GM12878 (cell line): Measurements from ENCODE around the gene OTUB1. TPM values are rescaled to one million over a fixed set of nuclear protein-coding genes. Genes with fewer than 3 reads are reported as not detected.

Experiments
- ATAC-seq: fragments of 200-7000 bp; cut with Tn5 transposase; 3 replicates; pipeline ENCODE4 v1.9.1; 2020; ENCODE audit warnings: mild to moderate bottlenecking, moderate library complexity
- BruUV-seq: library from RNA; stranded (reverse); fragments of 400-500 nt; replicated peaks from 2 replicates; lab custom pipeline; 2021; lab: Mats Ljungman, UMichigan
- CTCF ChIA-PET: fragments of 300-600 bp; sonication (Branson Sonifier 250); formaldehyde crosslinking; extraction: SDS; loops from one replicate; lab custom pipeline; 2021; ENCODE audit warnings: inconsistent platforms; lab: Yijun Ruan, JAX
- POLR2A ChIA-PET: fragments of 350-600 bp; formaldehyde crosslinking; extraction: SDS; loops from one replicate; lab custom pipeline; 2021; ENCODE audit warnings: inconsistent platforms; lab: Charles Lee
- RAD21 ChIA-PET: fragments of 300-600 bp; sonication (Branson Sonifier 250); formaldehyde crosslinking; loops from one replicate; lab custom pipeline; 2023; ENCODE audit warnings: antibody characterized with exemption; ENCODE audit not compliant: unreplicated experiment; lab: Charles Lee
- SMC1A ChIA-PET: fragments of 300-600 bp; sonication (Branson Sonifier 250); formaldehyde crosslinking; loops from one replicate; lab custom pipeline; 2023; ENCODE audit not compliant: unreplicated experiment, uncharacterized antibody; lab: Charles Lee
- DNase-seq: peaks from one replicate; pipeline ENCODE4 v3.0.0-alpha.2; 2011; ENCODE audit warnings: low read depth, low spot score
- FAIRE-seq: peaks from 3 replicates; lab custom pipeline; 2011; peaks lifted over from hg19 to GRCh38; lab: Jason Lieb, UNC
- H2AFZ ChIP-seq: 2 replicates; pipeline ENCODE4 v1.6.0; 2011; ENCODE audit warnings: low read depth, low read length, control low read depth; ENCODE audit not compliant: control insufficient read depth
- H3K27ac ChIP-seq: 2 replicates; pipeline ENCODE4 v1.5.1; 2011; ENCODE audit warnings: control low read depth; ENCODE audit not compliant: control insufficient read depth, insufficient read depth
- H3K27me3 ChIP-seq, 2 experiments: replicated peaks in 1 of 2; 2 replicates each; pipeline versions ENCODE4 v1.6.0 to v1.6.1; 2011; ENCODE audit warnings: low read length in 1 of 2; ENCODE audit not compliant: control insufficient read depth in 2 of 2, insufficient read depth in 2 of 2
- H3K36me3 ChIP-seq, 2 experiments: 2 replicates each; pipeline ENCODE4 v1.5.1; 2011; ENCODE audit warnings: low read length in 1 of 2; ENCODE audit not compliant: control insufficient read depth in 2 of 2, insufficient read depth in 2 of 2
- H3K4me1 ChIP-seq: 2 replicates; pipeline ENCODE4 v1.6.1; 2011; ENCODE audit warnings: mild to moderate bottlenecking, low read length, moderate library complexity, mixed read lengths; ENCODE audit not compliant: control insufficient read depth, insufficient read depth
- H3K4me2 ChIP-seq: 2 replicates; pipeline ENCODE4 v1.6.0; 2011; ENCODE audit warnings: control low read depth; ENCODE audit not compliant: control insufficient read depth, insufficient read depth
- H3K4me3 ChIP-seq: fragments of 200-600 bp; sonication (generic); 2 replicates; pipeline ENCODE4 v1.5.1; 2016
- H3K79me2 ChIP-seq: 2 replicates; pipeline ENCODE4 v1.6.0; 2011; ENCODE audit warnings: low read length; ENCODE audit not compliant: control insufficient read depth, insufficient read depth
- H3K9ac ChIP-seq: 2 replicates; pipeline ENCODE4 v1.8.0; 2011; ENCODE audit warnings: low read length, control low read depth, mixed read lengths; ENCODE audit not compliant: control insufficient read depth, insufficient read depth
- H3K9me3 ChIP-seq: replicated peaks from 3 replicates; pipeline ENCODE4 v1.5.1; 2011; ENCODE audit warnings: mild to moderate bottlenecking, low read length; ENCODE audit not compliant: control insufficient read depth, insufficient read depth
- H4K20me1 ChIP-seq: 2 replicates; pipeline ENCODE4 v1.6.0; 2011; ENCODE audit not compliant: control insufficient read depth, insufficient read depth
- CBX5 ChIP-seq: sonication (generic); IDR thresholded peaks from 2 replicates; pipeline ENCODE4 v1.6.1; 2016; ENCODE audit warnings: low read depth, moderate library complexity, mild to moderate bottlenecking, inconsistent platforms
- EZH2 ChIP-seq: IDR thresholded peaks from 2 replicates; pipeline ENCODE4 v1.6.1; 2012; ENCODE audit warnings: low read depth, mild to moderate bottlenecking, control low read depth, inconsistent platforms, low read length, borderline replicate concordance; ENCODE audit not compliant: control insufficient read depth
- LARP7 ChIP-seq: fragments of 450-650 bp; IDR thresholded peaks from 2 replicates; pipeline ENCODE4 v1.6.1; 2017; ENCODE audit warnings: mild to moderate bottlenecking
- MTA2 ChIP-seq: fragments of 450-650 bp; IDR thresholded peaks from 2 replicates; pipeline ENCODE4 v1.6.1; 2016; ENCODE audit warnings: low read depth, mild to moderate bottlenecking, moderate library complexity
- NFYB ChIP-seq: IDR thresholded peaks from 2 replicates; pipeline ENCODE4 v1.6.1; 2011; ENCODE audit warnings: low read depth, mild to moderate bottlenecking, low read length, improper control_type of control experiment, moderate library complexity; ENCODE audit not compliant: insufficient read depth
- NR2C1 ChIP-seq: fragments of 450-650 bp; IDR thresholded peaks from 2 replicates; pipeline ENCODE4 v1.6.1; 2017; ENCODE audit warnings: antibody characterized with exemption, mild to moderate bottlenecking, moderate library complexity
- RAD21 ChIP-seq: IDR thresholded peaks from 2 replicates; pipeline ENCODE4 v1.6.1; 2011; ENCODE audit warnings: mild to moderate bottlenecking, low read depth, low read length, moderate library complexity; ENCODE audit not compliant: insufficient read depth
- RB1 ChIP-seq: fragments of 450-650 bp; formaldehyde crosslinking; IDR thresholded peaks from 2 replicates; pipeline ENCODE4 v1.6.1; 2017; ENCODE audit warnings: mild to moderate bottlenecking, borderline replicate concordance
- SREBF2 ChIP-seq: IDR thresholded peaks from 2 replicates; pipeline ENCODE4 v1.6.1; 2012; ENCODE audit warnings: mild to moderate bottlenecking, low read length
- TARDBP ChIP-seq: IDR thresholded peaks from 2 replicates; pipeline ENCODE4 v1.6.1; 2016; ENCODE audit warnings: borderline replicate concordance
- TBL1XR1 ChIP-seq: IDR thresholded peaks from 2 replicates; pipeline ENCODE4 v1.6.1; 2012; ENCODE audit warnings: low read depth, low read length, improper control_type of control experiment
- TCF7 ChIP-seq: IDR thresholded peaks from 2 replicates; pipeline ENCODE4 v1.6.1; 2014; ENCODE audit warnings: antibody characterized with exemption, borderline replicate concordance
- ZNF217 ChIP-seq: fragments of 450-650 bp; IDR thresholded peaks from 2 replicates; pipeline ENCODE4 v1.6.1; 2017; ENCODE audit warnings: antibody characterized with exemption, mild to moderate bottlenecking
- WGBS: methylation state at CpG from one replicate; pipeline ENCODE4 v1.1.6; 2016; ENCODE audit warnings: low lambda C conversion rate; ENCODE audit not compliant: insufficient replicate concordance, insufficient coverage; ENCODE audit errors: missing lambda C conversion rate; 5-methylcytosine and 5-hydroxymethylcytosine counted together
- in situ Hi-C: fragments of 300-500 bp; cut with MboI; formaldehyde crosslinking; loops from 9 replicates; pipeline ENCODE4 v1.14.3; 2018; ENCODE audit warnings: mixed read lengths
- intact Hi-C: fragments of 100-400 bp; cut with micrococcal nuclease; formaldehyde crosslinking; loops from one replicate; pipeline ENCODE4 v1.14.2; 2022; ENCODE audit not compliant: unreplicated experiment
- polyA plus RNA-seq, 11 experiments: library from polyadenylated mRNA; depleted of rRNA in 4 of 11; unstranded in 6 of 11; stranded (reverse) in 5 of 11; fragments of >200 nt; fragmentation: Nextera tagmentation in 4 of 11; fragmentation: Illumina TruSeq in 1 of 11; extraction: Ambion mirVana in 4 of 11; extraction: Trizol in 1 of 11; gene quantifications; 1 replicate in 1 of 11; 2 replicates in 10 of 11; pipeline versions ENCODE4 v1.2.1 to v1.2.3, GENCODE V29; 2011 to 2016; ENCODE audit warnings: inconsistent platforms in 2 of 11, missing spikeins in 2 of 11, low read depth in 1 of 11
- total RNA-seq, 4 experiments: library from RNA; depleted of rRNA in 3 of 4; stranded (reverse); fragments of >200 nt in 3 of 4; fragmentation: Illumina TruSeq in 1 of 4; extraction: Trizol in 1 of 4; gene quantifications; 2 replicates each; pipeline versions ENCODE4 v1.2.1 to v1.2.3, GENCODE V29; 2013 to 2021
- TF ChIP-seq, protein P1 (sequence below): IDR thresholded peaks from 2 replicates; pipeline ENCODE4 v1.6.1; 2011; ENCODE audit warnings: low read depth, mild to moderate bottlenecking, low read length, moderate library complexity, borderline replicate concordance; ENCODE audit errors: extremely low read depth
- TF ChIP-seq, protein P2 (sequence below): fragments of 150-350 bp; IDR thresholded peaks from 2 replicates; pipeline ENCODE4 v1.6.1; 2014; ENCODE audit warnings: mild to moderate bottlenecking, low read depth, low read length
- TF ChIP-seq, protein P3 (sequence below): IDR thresholded peaks from 2 replicates; pipeline ENCODE4 v1.6.1; 2012; ENCODE audit warnings: mild to moderate bottlenecking, low read depth, low read length
- TF ChIP-seq, protein P4 (sequence below): fragments of 450-650 bp; IDR thresholded peaks from 2 replicates; pipeline ENCODE4 v1.6.1; 2017; ENCODE audit warnings: antibody characterized with exemption, mild to moderate bottlenecking, moderate library complexity

OTUB1 gene
- total and polyA plus RNA-seq, 10 of the 15 experiments (the other 5 are each of a cell fraction or from before 2014, with no cell fraction given): 49.6 to 225 (median 131) TPM

DNA sequence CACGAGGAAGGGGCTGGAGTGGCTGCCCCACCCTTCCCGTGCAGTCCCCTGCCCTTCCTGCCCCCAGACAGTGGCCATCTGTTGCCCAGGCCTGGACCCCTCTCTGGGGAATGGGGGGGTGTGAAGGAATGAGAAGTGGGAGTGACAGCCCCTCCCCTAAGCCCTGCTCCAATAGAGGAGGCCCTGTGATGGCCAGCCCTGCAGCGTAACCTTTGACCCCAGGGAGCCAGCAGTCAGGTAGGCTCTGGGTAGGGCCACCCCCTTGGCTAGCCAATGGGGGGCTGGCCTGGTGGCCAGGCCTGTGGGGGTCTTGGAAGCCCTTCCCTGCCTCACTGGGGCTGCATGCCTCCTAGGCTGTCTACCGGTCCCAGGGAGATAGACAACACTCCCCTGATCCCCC is 56.1 kb downstream of the OTUB1 start (continued):
- TF ChIP-seq EZH2: no peak
- TF ChIP-seq TCF7: no peak
- no peak for TF ChIP-seq RAD21
- TF ChIP-seq, protein P1, sequence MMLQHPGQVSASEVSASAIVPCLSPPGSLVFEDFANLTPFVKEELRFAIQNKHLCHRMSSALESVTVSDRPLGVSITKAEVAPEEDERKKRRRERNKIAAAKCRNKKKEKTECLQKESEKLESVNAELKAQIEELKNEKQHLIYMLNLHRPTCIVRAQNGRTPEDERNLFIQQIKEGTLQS: no peak
- TF ChIP-seq, protein P2, sequence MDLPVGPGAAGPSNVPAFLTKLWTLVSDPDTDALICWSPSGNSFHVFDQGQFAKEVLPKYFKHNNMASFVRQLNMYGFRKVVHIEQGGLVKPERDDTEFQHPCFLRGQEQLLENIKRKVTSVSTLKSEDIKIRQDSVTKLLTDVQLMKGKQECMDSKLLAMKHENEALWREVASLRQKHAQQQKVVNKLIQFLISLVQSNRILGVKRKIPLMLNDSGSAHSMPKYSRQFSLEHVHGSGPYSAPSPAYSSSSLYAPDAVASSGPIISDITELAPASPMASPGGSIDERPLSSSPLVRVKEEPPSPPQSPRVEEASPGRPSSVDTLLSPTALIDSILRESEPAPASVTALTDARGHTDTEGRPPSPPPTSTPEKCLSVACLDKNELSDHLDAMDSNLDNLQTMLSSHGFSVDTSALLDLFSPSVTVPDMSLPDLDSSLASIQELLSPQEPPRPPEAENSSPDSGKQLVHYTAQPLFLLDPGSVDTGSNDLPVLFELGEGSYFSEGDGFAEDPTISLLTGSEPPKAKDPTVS: no peak
- TF ChIP-seq, protein P3, sequence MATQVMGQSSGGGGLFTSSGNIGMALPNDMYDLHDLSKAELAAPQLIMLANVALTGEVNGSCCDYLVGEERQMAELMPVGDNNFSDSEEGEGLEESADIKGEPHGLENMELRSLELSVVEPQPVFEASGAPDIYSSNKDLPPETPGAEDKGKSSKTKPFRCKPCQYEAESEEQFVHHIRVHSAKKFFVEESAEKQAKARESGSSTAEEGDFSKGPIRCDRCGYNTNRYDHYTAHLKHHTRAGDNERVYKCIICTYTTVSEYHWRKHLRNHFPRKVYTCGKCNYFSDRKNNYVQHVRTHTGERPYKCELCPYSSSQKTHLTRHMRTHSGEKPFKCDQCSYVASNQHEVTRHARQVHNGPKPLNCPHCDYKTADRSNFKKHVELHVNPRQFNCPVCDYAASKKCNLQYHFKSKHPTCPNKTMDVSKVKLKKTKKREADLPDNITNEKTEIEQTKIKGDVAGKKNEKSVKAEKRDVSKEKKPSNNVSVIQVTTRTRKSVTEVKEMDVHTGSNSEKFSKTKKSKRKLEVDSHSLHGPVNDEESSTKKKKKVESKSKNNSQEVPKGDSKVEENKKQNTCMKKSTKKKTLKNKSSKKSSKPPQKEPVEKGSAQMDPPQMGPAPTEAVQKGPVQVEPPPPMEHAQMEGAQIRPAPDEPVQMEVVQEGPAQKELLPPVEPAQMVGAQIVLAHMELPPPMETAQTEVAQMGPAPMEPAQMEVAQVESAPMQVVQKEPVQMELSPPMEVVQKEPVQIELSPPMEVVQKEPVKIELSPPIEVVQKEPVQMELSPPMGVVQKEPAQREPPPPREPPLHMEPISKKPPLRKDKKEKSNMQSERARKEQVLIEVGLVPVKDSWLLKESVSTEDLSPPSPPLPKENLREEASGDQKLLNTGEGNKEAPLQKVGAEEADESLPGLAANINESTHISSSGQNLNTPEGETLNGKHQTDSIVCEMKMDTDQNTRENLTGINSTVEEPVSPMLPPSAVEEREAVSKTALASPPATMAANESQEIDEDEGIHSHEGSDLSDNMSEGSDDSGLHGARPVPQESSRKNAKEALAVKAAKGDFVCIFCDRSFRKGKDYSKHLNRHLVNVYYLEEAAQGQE: no peak

DNA sequence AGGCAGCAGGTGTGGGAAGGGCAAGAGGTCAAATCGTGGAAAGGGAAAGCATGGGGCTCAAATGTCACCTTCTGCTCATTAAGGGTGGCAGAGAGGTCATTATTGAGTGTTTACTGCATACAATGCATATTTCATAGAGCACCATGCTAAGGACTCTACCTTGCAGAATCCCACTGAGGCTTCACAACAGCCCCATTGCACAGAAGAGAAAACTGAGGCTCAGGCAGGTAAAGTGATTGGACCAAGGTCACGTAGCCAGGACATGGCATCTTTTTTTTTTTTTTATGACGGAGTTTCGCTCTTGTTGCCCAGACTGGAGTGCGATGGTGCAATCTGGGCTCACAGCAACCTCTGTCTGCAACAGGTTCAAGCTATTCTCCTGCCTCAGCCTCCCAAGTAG is 57.3 kb downstream of the OTUB1 start:
- Histone ChIP-seq H3K9me3 (no peaks in the 10 kb centered on the region), H4K20me1 (no peaks in the 10 kb centered on the region), H3K79me2 (no peaks in the 10 kb centered on the region), H3K4me1 (no peaks in the 10 kb centered on the region), H3K27me3 (no peaks in the 10 kb centered on the region; a peak in 1 of 4 replicates), H3K36me3 (no peaks in the 10 kb centered on the region), H3K4me2 (no peak overlapping the region), H2AFZ (no peak overlapping the region), H3K27ac (no peak overlapping the region), H3K9ac (no peak overlapping the region), H3K4me3 (no peak overlapping the region)
- ATAC-seq: no peak
- in situ Hi-C loops (no loop called here), intact Hi-C loops (no loop called here)
- no peak for DNase-seq
- BruUV-seq: no TSS peak
- ChIA-PET RAD21 (no interaction called here), CTCF (interaction anchor here (1.3 to 1.8 kb wide), 2 partner anchors 43 to 71 kb away, joined by 3 read pairs; no protein-coding TSS in a partner anchor), POLR2A (interaction anchor here (0.6 kb wide), 1 partner anchor 265 kb away, joined by 4 read pairs; no protein-coding TSS in a partner anchor), SMC1A (no interaction called here)
- WGBS: 52% methylated on average over 5 of the region's 5 CpGs
- no peak for FAIRE-seq
- TF ChIP-seq TBL1XR1 (no peak), ZNF217 (no peak), SREBF2 (no peak), RB1 (no peak), MTA2 (no peak), TARDBP (no peak), NFYB (no peak), CBX5 (no peak), NR2C1 (no peak), LARP7 (no peak)
- TF ChIP-seq, protein P4, sequence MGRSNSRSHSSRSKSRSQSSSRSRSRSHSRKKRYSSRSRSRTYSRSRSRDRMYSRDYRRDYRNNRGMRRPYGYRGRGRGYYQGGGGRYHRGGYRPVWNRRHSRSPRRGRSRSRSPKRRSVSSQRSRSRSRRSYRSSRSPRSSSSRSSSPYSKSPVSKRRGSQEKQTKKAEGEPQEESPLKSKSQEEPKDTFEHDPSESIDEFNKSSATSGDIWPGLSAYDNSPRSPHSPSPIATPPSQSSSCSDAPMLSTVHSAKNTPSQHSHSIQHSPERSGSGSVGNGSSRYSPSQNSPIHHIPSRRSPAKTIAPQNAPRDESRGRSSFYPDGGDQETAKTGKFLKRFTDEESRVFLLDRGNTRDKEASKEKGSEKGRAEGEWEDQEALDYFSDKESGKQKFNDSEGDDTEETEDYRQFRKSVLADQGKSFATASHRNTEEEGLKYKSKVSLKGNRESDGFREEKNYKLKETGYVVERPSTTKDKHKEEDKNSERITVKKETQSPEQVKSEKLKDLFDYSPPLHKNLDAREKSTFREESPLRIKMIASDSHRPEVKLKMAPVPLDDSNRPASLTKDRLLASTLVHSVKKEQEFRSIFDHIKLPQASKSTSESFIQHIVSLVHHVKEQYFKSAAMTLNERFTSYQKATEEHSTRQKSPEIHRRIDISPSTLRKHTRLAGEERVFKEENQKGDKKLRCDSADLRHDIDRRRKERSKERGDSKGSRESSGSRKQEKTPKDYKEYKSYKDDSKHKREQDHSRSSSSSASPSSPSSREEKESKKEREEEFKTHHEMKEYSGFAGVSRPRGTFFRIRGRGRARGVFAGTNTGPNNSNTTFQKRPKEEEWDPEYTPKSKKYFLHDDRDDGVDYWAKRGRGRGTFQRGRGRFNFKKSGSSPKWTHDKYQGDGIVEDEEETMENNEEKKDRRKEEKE: no peak
